ENCODE measurements around the gene SKI.

The SKI gene

GRCh38 chr1:2249559-2249906, 21.4 kb downstream of the SKI start:
- H3K27me3 Mint-ChIP-seq, result no peaks in the 10 kb centered on the region
- no peak overlapping the region for H3K4me3 Mint-ChIP-seq
- peak overlapping the region; percentile 27 for H3K27ac Mint-ChIP-seq
- DNase-seq, result no peak
- peaks cover 2% of the 10 kb centered on the region for H3K9me3 Mint-ChIP-seq
- H3K4me1 Mint-ChIP-seq (ENCODE audit: low read depth), result peaks cover 81% of the 10 kb centered on the region
- peaks cover 30% of the 10 kb centered on the region for H3K36me3 Mint-ChIP-seq (ENCODE audit: low read depth)

GRCh38 chr1:2250721-2251281, 22.7 kb downstream of the SKI start:
- Mint-ChIP-seq H3K9me3 (peaks cover 3% of the 10 kb centered on the region), H3K27me3 (no peaks in the 10 kb centered on the region), H3K4me1 (ENCODE audit: low read depth) (peaks cover 74% of the 10 kb centered on the region), H3K36me3 (ENCODE audit: low read depth) (peaks cover 26% of the 10 kb centered on the region), H3K4me3 (no peak overlapping the region), H3K27ac (peak overlapping the region; percentile 84)
- DNase-seq, result no peak

- Mint-ChIP-seq H3K27me3 (no peaks in the 10 kb centered on the region), H3K27ac (peak overlapping the region; percentile 84), H3K4me3 (no peak overlapping the region), H3K36me3 (ENCODE audit: low read depth) (peaks cover 22% of the 10 kb centered on the region), H3K9me3 (peaks cover 3% of the 10 kb centered on the region), H3K4me1 (ENCODE audit: low read depth) (peaks cover 68% of the 10 kb centered on the region)
- no peak for DNase-seq
Measured at GRCh38 chr1:2251363-2251762, 23.2 kb downstream of the SKI start.

- DNase-seq, result no peak
- Mint-ChIP-seq H3K4me3 (no peak overlapping the region), H3K9me3 (peaks cover 3% of the 10 kb centered on the region), H3K36me3 (ENCODE audit: low read depth) (peaks cover 20% of the 10 kb centered on the region), H3K27me3 (no peaks in the 10 kb centered on the region), H3K27ac (peak overlapping the region; percentile 84), H3K4me1 (ENCODE audit: low read depth) (peaks cover 64% of the 10 kb centered on the region)
Measured at GRCh38 chr1:2251786-2252185, 23.7 kb downstream of the SKI start.

GRCh38 chr1:2252423-2252822, 24.3 kb downstream of the SKI start:
- H3K36me3 Mint-ChIP-seq (ENCODE audit: low read depth), result peaks cover 20% of the 10 kb centered on the region
- H3K4me1 Mint-ChIP-seq (ENCODE audit: low read depth), result peaks cover 65% of the 10 kb centered on the region
- H3K9me3 Mint-ChIP-seq, result peaks cover 3% of the 10 kb centered on the region
- no peak for DNase-seq
- H3K4me3 Mint-ChIP-seq, result no peak overlapping the region
- no peaks in the 10 kb centered on the region for H3K27me3 Mint-ChIP-seq
- peak overlapping the region; percentile 84 for H3K27ac Mint-ChIP-seq

GRCh38 chr1:2253036-2253796, 25.1 kb downstream of the SKI start:
- Mint-ChIP-seq H3K4me3 (no peak overlapping the region), H3K36me3 (ENCODE audit: low read depth) (peaks cover 19% of the 10 kb centered on the region), H3K9me3 (peaks cover 3% of the 10 kb centered on the region), H3K27ac (peak overlapping the region; percentile 84), H3K4me1 (ENCODE audit: low read depth) (peaks cover 65% of the 10 kb centered on the region), H3K27me3 (no peaks in the 10 kb centered on the region)
- no peak for DNase-seq

- H3K4me1 Mint-ChIP-seq (ENCODE audit: low read depth), result peaks cover 65% of the 10 kb centered on the region
- peaks cover 3% of the 10 kb centered on the region for H3K9me3 Mint-ChIP-seq
- H3K4me3 Mint-ChIP-seq, result no peak overlapping the region
- peaks cover 14% of the 10 kb centered on the region for H3K36me3 Mint-ChIP-seq (ENCODE audit: low read depth)
- peak overlapping the region; percentile 84 for H3K27ac Mint-ChIP-seq
- DNase-seq, result no peak
- H3K27me3 Mint-ChIP-seq, result no peaks in the 10 kb centered on the region
Measured at GRCh38 chr1:2253797-2254480, 25.8 kb downstream of the SKI start.

GRCh38 chr1:2255047-2255419, 26.9 kb downstream of the SKI start:
- Mint-ChIP-seq H3K4me3 (no peak overlapping the region), H3K4me1 (ENCODE audit: low read depth) (peaks cover 66% of the 10 kb centered on the region), H3K9me3 (peaks cover 3% of the 10 kb centered on the region), H3K27ac (no peak overlapping the region), H3K27me3 (no peaks in the 10 kb centered on the region), H3K36me3 (ENCODE audit: low read depth) (peaks cover 14% of the 10 kb centered on the region)
- no peak for DNase-seq

- Mint-ChIP-seq H3K27ac (no peak overlapping the region), H3K4me3 (no peak overlapping the region), H3K4me1 (ENCODE audit: low read depth) (peaks cover 64% of the 10 kb centered on the region), H3K9me3 (peaks cover 3% of the 10 kb centered on the region), H3K27me3 (no peaks in the 10 kb centered on the region), H3K36me3 (ENCODE audit: low read depth) (peaks cover 17% of the 10 kb centered on the region)
- DNase-seq, result peak; percentile 73
Measured at GRCh38 chr1:2255420-2256369, 27.6 kb downstream of the SKI start.

- no peak for DNase-seq
- H3K36me3 Mint-ChIP-seq (ENCODE audit: low read depth), result peaks cover 14% of the 10 kb centered on the region
- H3K4me1 Mint-ChIP-seq (ENCODE audit: low read depth), result peaks cover 62% of the 10 kb centered on the region
- H3K27ac Mint-ChIP-seq, result no peak overlapping the region
- no peaks in the 10 kb centered on the region for H3K27me3 Mint-ChIP-seq
- H3K9me3 Mint-ChIP-seq, result peaks cover 3% of the 10 kb centered on the region
- no peak overlapping the region for H3K4me3 Mint-ChIP-seq
Measured at GRCh38 chr1:2256435-2257244, 28.5 kb downstream of the SKI start.

- H3K4me3 Mint-ChIP-seq, result no peak overlapping the region
Measured at GRCh38 chr1:2257245-2257627, 29.1 kb downstream of the SKI start.

GRCh38 chr1:2258122-2258681, 30.1 kb downstream of the SKI start:
- DNase-seq, result no peak
- peaks cover 10% of the 10 kb centered on the region for H3K36me3 Mint-ChIP-seq (ENCODE audit: low read depth)
- peaks cover 58% of the 10 kb centered on the region for H3K4me1 Mint-ChIP-seq (ENCODE audit: low read depth)
- no peaks in the 10 kb centered on the region for H3K27me3 Mint-ChIP-seq
- H3K9me3 Mint-ChIP-seq, result peaks cover 3% of the 10 kb centered on the region
- H3K4me3 Mint-ChIP-seq, result no peak overlapping the region
- H3K27ac Mint-ChIP-seq, result peak overlapping the region; percentile 91

More at GRCh38 chr1:2257245-2257627, 29.1 kb downstream of the SKI start:
- Mint-ChIP-seq H3K4me1 (ENCODE audit: low read depth) (peaks cover 59% of the 10 kb centered on the region), H3K27me3 (no peaks in the 10 kb centered on the region), H3K9me3 (peaks cover 3% of the 10 kb centered on the region), H3K36me3 (ENCODE audit: low read depth) (peaks cover 10% of the 10 kb centered on the region), H3K27ac (no peak overlapping the region)
- DNase-seq, result no peak

- Mint-ChIP-seq H3K27ac (peak overlapping the region; percentile 91), H3K27me3 (no peaks in the 10 kb centered on the region), H3K36me3 (ENCODE audit: low read depth) (peaks cover 10% of the 10 kb centered on the region), H3K4me3 (peak overlapping the region; percentile 7), H3K4me1 (ENCODE audit: low read depth) (peaks cover 57% of the 10 kb centered on the region), H3K9me3 (peaks cover 3% of the 10 kb centered on the region)
- peak; percentile 70 for DNase-seq
Measured at GRCh38 chr1:2258996-2259395, 30.9 kb downstream of the SKI start.
